Liver (tissue), 9 donors: Measurements from ENCODE around the gene EDAR. TPM values are rescaled to one million over a fixed set of nuclear protein-coding genes. Genes with fewer than 3 reads are reported as not detected.

Source experiments
- DNase-seq: peaks from one replicate; pipeline ENCODE4 v3.0.0-alpha.2; 2017; ENCODE audit warnings: low spot score
- H3K27ac ChIP-seq, 2 donors: one replicate each; pipeline ENCODE4 v1.7.0; 2013; ENCODE audit warnings: inconsistent platforms in 2 of 2, low read length in 2 of 2, control low read depth in 1 of 2, low read depth in 1 of 2, mild to moderate bottlenecking in 1 of 2
- H3K27me3 ChIP-seq, 4 donors: one replicate each; pipeline versions ENCODE4 v1.6.1 to v1.7.0; 2013; ENCODE audit warnings: low read length in 3 of 4, inconsistent platforms in 1 of 4, mild to moderate bottlenecking in 1 of 4, moderate library complexity in 1 of 4; ENCODE audit not compliant: control insufficient read depth in 4 of 4, insufficient read depth in 4 of 4
- H3K36me3 ChIP-seq, 4 donors: one replicate each; pipeline versions ENCODE4 v1.6.1 to v1.7.0; 2013; ENCODE audit warnings: low read length in 3 of 4, mild to moderate bottlenecking in 3 of 4, low read depth in 1 of 4, moderate library complexity in 1 of 4; ENCODE audit not compliant: control insufficient read depth in 4 of 4, insufficient read depth in 3 of 4
- H3K4me1 ChIP-seq, 4 donors: one replicate each; pipeline versions ENCODE4 v1.6.1 to v1.7.0; 2013; ENCODE audit warnings: low read length in 3 of 4, mild to moderate bottlenecking in 3 of 4, moderate library complexity in 1 of 4; ENCODE audit not compliant: control insufficient read depth in 4 of 4, insufficient read depth in 4 of 4
- H3K4me3 ChIP-seq, 3 donors: one replicate each; pipeline versions ENCODE4 v1.6.1 to v1.7.0; 2013; ENCODE audit warnings: low read length in 3 of 3, control low read depth in 1 of 3, low read depth in 1 of 3, mild to moderate bottlenecking in 1 of 3
- H3K9ac ChIP-seq, 2 donors: one replicate each; pipeline ENCODE4 v1.7.0; 2013; ENCODE audit warnings: low read length in 2 of 2, mild to moderate bottlenecking in 2 of 2, moderate library complexity in 2 of 2, control low read depth in 1 of 2, low read depth in 1 of 2
- H3K9me3 ChIP-seq, 4 donors: one replicate each; pipeline versions ENCODE4 v1.6.1 to v1.7.0; 2013; ENCODE audit warnings: low read length in 3 of 4; ENCODE audit not compliant: control insufficient read depth in 4 of 4
- ATF3 ChIP-seq: IDR thresholded peaks from 2 replicates; pipeline ENCODE4 v1.6.1; 2016; ENCODE audit warnings: antibody characterized with exemption
- EGR1 ChIP-seq, 2 donors: IDR thresholded peaks; 2 replicates each; pipeline ENCODE4 v1.6.1; 2016 to 2018; ENCODE audit warnings: antibody characterized with exemption in 2 of 2, low read depth in 2 of 2
- FOXA1 ChIP-seq: IDR thresholded peaks from 2 replicates; pipeline ENCODE4 v1.6.1; 2016; ENCODE audit warnings: antibody characterized with exemption
- FOXA2 ChIP-seq: IDR thresholded peaks from 2 replicates; pipeline ENCODE4 v1.6.1; 2016; ENCODE audit warnings: antibody characterized with exemption
- GABPA ChIP-seq, 2 donors: IDR thresholded peaks in 1 of 2; conservative IDR thresholded peaks in 1 of 2; 2 replicates each; pipeline ENCODE4 v1.6.1; 2016; ENCODE audit warnings: antibody characterized with exemption in 2 of 2, mild to moderate bottlenecking in 1 of 2, moderate library complexity in 1 of 2
- HNF4A ChIP-seq, 2 donors: conservative IDR thresholded peaks; 2 replicates each; pipeline ENCODE4 v1.6.1; 2016; ENCODE audit warnings: antibody characterized with exemption in 2 of 2, mild to moderate bottlenecking in 2 of 2
- HNF4G ChIP-seq: IDR thresholded peaks from 2 replicates; pipeline ENCODE4 v1.6.1; 2016; ENCODE audit warnings: antibody characterized with exemption
- JUND ChIP-seq, 2 donors: IDR thresholded peaks; 2 replicates each; pipeline ENCODE4 v1.6.1; 2016; ENCODE audit warnings: antibody characterized with exemption in 2 of 2
- NR2F2 ChIP-seq: IDR thresholded peaks from 2 replicates; pipeline ENCODE4 v1.6.1; 2016; ENCODE audit warnings: antibody characterized with exemption
- RAD21 ChIP-seq, 2 donors: IDR thresholded peaks; 2 replicates each; pipeline ENCODE4 v1.6.1; 2016; ENCODE audit warnings: antibody characterized with exemption in 2 of 2, mild to moderate bottlenecking in 2 of 2
- REST ChIP-seq: IDR thresholded peaks from 2 replicates; pipeline ENCODE4 v1.6.1; 2016; ENCODE audit warnings: antibody characterized with exemption, mild to moderate bottlenecking
- RXRA ChIP-seq, 2 donors: IDR thresholded peaks; 2 replicates each; pipeline ENCODE4 v1.6.1; 2017 to 2018; ENCODE audit warnings: antibody characterized with exemption in 2 of 2, mild to moderate bottlenecking in 1 of 2
- SP1 ChIP-seq: IDR thresholded peaks from 2 replicates; pipeline ENCODE4 v1.6.1; 2018; ENCODE audit warnings: antibody characterized with exemption, mild to moderate bottlenecking
- TAF1 ChIP-seq: conservative IDR thresholded peaks from 2 replicates; pipeline ENCODE4 v1.6.1; 2016; ENCODE audit warnings: antibody characterized with exemption, mild to moderate bottlenecking
- YY1 ChIP-seq: IDR thresholded peaks from 2 replicates; pipeline ENCODE4 v1.6.1; 2016; ENCODE audit warnings: antibody characterized with exemption, mild to moderate bottlenecking
- ZBTB33 ChIP-seq: IDR thresholded peaks from 2 replicates; pipeline ENCODE4 v1.6.1; 2016; ENCODE audit warnings: antibody characterized with exemption
- WGBS: extraction: QIAGEN DNeasy Blood & Tissue Kit; methylation state at CpG from one replicate; pipeline ENCODE4 v1.1.7; 2013; 5-methylcytosine and 5-hydroxymethylcytosine counted together
- polyA plus RNA-seq, 2 donors: library from polyadenylated mRNA; stranded (reverse) in 1 of 2; unstranded in 1 of 2; fragments of 200-250 nt in 1 of 2; fragments of >200 nt in 1 of 2; fragmentation: Nextera tagmentation in 1 of 2; extraction: Ambion mirVana in 1 of 2; gene quantifications; one replicate each; pipeline versions ENCODE4 v1.2.1 to v1.2.3, GENCODE V29; 2013 to 2015
- total RNA-seq, 2 donors: library from RNA; depleted of rRNA; stranded (reverse); fragments of >200 nt; gene quantifications; one replicate each; pipeline ENCODE4 v1.2.3, GENCODE V29; 2014
- TF ChIP-seq, protein P1 (sequence below): IDR thresholded peaks from 2 replicates; pipeline ENCODE4 v1.6.1; 2016; ENCODE audit warnings: antibody characterized with exemption
- TF ChIP-seq, protein P2 (sequence below): fragments of 150-350 bp; IDR thresholded peaks from 2 replicates; pipeline ENCODE4 v1.5.1; 2017; ENCODE audit warnings: improper control_type of control experiment, low read depth, low read length; ENCODE audit not compliant: missing input control
- donor health status: healthy.
- donor health status: healthy.
- donor health status: healthy.
- donor health status: healthy.
- donor health status: healthy.

EDAR gene
- total and polyA plus RNA-seq, 4 donors: 0.09 to 0.50 (median 0.10) TPM

GRCh38 chr2:108847000-108847399 is 142.0 kb downstream of the EDAR start:
- no peak overlapping the region for H3K27ac ChIP-seq
- H3K9ac ChIP-seq: no peak overlapping the region
- DNase-seq: no peak
- WGBS: 28% methylated on average over 1 of the region's 1 CpG
- peaks cover 0 to 2% (median 0%) of the 10 kb centered on the region in 4 donors for H3K36me3 ChIP-seq
- H3K9me3 ChIP-seq: no peaks in the 10 kb centered on the region
- peaks cover 0 to 7% (median 0%) of the 10 kb centered on the region in 4 donors for H3K4me1 ChIP-seq
- TF ChIP-seq, protein P1, sequence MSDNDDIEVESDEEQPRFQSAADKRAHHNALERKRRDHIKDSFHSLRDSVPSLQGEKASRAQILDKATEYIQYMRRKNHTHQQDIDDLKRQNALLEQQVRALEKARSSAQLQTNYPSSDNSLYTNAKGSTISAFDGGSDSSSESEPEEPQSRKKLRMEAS: no peak
- TF ChIP-seq FOXA1: no peak
- TF ChIP-seq EGR1 (IDR thresholded peaks at IDR 0.05; ENCODE audit: low read depth in 2 of 2): no peak
- TF ChIP-seq YY1: no peak
- TF ChIP-seq, protein P2, sequence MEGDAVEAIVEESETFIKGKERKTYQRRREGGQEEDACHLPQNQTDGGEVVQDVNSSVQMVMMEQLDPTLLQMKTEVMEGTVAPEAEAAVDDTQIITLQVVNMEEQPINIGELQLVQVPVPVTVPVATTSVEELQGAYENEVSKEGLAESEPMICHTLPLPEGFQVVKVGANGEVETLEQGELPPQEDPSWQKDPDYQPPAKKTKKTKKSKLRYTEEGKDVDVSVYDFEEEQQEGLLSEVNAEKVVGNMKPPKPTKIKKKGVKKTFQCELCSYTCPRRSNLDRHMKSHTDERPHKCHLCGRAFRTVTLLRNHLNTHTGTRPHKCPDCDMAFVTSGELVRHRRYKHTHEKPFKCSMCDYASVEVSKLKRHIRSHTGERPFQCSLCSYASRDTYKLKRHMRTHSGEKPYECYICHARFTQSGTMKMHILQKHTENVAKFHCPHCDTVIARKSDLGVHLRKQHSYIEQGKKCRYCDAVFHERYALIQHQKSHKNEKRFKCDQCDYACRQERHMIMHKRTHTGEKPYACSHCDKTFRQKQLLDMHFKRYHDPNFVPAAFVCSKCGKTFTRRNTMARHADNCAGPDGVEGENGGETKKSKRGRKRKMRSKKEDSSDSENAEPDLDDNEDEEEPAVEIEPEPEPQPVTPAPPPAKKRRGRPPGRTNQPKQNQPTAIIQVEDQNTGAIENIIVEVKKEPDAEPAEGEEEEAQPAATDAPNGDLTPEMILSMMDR: no peak
- TF ChIP-seq JUND (IDR thresholded peaks at IDR 0.05): no peak
- no peak for TF ChIP-seq NR2F2
- no peak for TF ChIP-seq RXRA (IDR thresholded peaks at IDR 0.05)
- TF ChIP-seq RAD21 (IDR thresholded peaks at IDR 0.05): no peak
- TF ChIP-seq GABPA (IDR thresholded peaks at IDR 0.05 in 1 of 2, conservative IDR thresholded peaks at IDR 0.05 in 1 of 2): no peak
- TF ChIP-seq ATF3: no peak
- TF ChIP-seq ZBTB33: no peak
- no peak for TF ChIP-seq REST
- TF ChIP-seq HNF4A (conservative IDR thresholded peaks at IDR 0.05): no peak
- TF ChIP-seq SP1: no peak
- no peak for TF ChIP-seq HNF4G
- no peak for TF ChIP-seq FOXA2
- no peak overlapping the region for H3K4me3 ChIP-seq
- H3K27me3 ChIP-seq: no peaks in the 10 kb centered on the region

DNA sequence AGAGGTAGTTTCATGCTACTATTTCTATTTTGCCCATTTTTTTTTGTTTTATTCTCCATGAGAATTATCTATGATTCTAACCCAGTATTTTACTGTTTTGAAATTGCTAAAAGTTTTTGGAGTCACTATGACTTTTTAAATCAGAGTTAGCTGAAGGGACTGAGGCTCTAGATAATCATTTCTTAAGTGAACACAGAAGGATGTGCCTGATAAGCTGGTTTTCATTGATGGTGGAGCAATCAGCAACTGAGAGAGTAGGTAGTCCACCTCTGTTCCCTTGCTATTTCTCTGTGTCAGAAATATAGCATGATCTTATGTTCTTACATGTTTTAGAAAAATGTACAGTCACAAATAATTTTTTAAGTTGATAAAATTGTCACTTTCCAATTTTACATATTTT is 143.1 kb downstream of the EDAR start:
- Histone ChIP-seq H3K4me1 (peaks cover 0 to 7% (median 0%) of the 10 kb centered on the region in 4 donors), H3K27me3 (no peaks in the 10 kb centered on the region), H3K4me3 (no peak overlapping the region), H3K36me3 (peaks cover 0 to 2% (median 0%) of the 10 kb centered on the region in 4 donors), H3K27ac (no peak overlapping the region), H3K9ac (no peak overlapping the region), H3K9me3 (no peaks in the 10 kb centered on the region)
- DNase-seq: no peak
- TF ChIP-seq RAD21 (IDR thresholded peaks at IDR 0.05) (no peak), HNF4A (conservative IDR thresholded peaks at IDR 0.05) (no peak), HNF4G (no peak), JUND (IDR thresholded peaks at IDR 0.05) (no peak), FOXA1 (no peak), NR2F2 (no peak), FOXA2 (no peak), GABPA (IDR thresholded peaks at IDR 0.05 in 1 of 2, conservative IDR thresholded peaks at IDR 0.05 in 1 of 2) (no peak), REST (no peak), TAF1 (no peak)
- TF ChIP-seq, protein P2: no peak
- TF ChIP-seq, protein P1: no peak
